ENCODE measurements around the gene CCDC88C. TPM values are rescaled to one million over a fixed set of nuclear protein-coding genes. Genes with fewer than 3 reads are reported as not detected.

Gene CCDC88C
- total RNA-seq, 1 experiment from 2014 or later, result 19.7 TPM

DNA sequence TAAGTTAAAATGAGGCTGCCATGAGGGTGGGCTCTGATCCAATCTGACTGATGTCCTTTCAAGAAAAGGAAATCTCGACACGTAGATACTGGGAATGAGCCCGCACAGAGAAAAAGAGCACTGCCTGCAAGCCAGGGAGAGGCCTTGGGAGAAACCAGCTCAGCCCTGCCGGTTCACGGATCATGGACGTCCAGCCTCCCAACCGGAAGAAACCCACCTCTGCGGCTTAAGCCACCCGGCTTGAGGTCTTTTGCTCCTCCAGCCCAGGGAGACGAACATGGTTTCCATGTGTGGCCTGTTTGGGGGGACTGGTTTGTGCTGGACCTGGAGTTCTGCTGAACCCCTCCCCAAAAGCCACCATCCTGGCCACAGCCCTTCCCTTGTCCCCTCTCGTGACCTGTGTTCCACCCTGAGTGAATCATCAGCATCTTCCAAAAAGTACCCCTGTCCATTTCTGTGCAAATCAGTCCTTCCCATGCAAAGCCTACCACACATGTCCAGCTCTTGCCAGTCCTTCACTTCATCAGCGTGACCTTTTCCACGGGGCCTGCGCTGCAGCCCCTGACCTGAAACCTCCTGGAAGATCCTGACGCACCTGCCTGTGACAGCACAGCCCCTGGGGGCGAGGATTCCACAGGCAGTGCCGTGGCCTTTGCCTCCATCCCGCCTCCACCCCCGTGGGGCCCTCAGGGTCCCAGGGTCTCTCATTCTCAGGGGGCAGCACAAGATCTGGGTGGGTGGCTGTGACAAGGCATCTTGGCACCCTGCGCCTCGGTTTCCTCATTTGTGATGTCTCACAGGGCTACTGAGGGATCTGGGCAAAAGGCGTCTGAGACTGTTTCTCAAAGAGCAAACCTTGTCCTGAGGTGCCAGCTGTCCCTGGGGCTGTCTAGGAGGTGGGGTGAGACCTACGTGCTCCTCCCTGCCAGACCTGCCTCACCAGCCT, 121.5 kb downstream of the CCDC88C start:
- no peaks in the 10 kb centered on the region for H3K9me3 ChIP-seq (ENCODE audit: low read length)
- no peak overlapping the region for H3K4me3 ChIP-seq (ENCODE audit: low read length)
- no TSS peak for BruUV-seq (replicated peaks)
- CTCF ChIA-PET, result no interaction called here
- no peaks in the 10 kb centered on the region for H3K27me3 ChIP-seq (ENCODE audit: low read length)
- H3K4me1 ChIP-seq (ENCODE audit: insufficient read depth, low read length), result peaks cover 23% of the 10 kb centered on the region
- no peak overlapping the region for H2AFZ ChIP-seq (ENCODE audit: low read length)
- no peaks in the 10 kb centered on the region for H3K79me2 ChIP-seq (ENCODE audit: low read length)
- no peak for ATAC-seq
- POLR2A ChIA-PET (ENCODE audit: unreplicated experiment), result no interaction called here
- no peak overlapping the region for H3K9ac ChIP-seq (ENCODE audit: low read length)
- intact Hi-C loops (cut with micrococcal nuclease), result no loop called here
- TF ChIP-seq EZH2 (IDR thresholded peaks at IDR 0.05; ENCODE audit: low read length, unreplicated experiment), result no peak
- TF ChIP-seq, protein P1, sequence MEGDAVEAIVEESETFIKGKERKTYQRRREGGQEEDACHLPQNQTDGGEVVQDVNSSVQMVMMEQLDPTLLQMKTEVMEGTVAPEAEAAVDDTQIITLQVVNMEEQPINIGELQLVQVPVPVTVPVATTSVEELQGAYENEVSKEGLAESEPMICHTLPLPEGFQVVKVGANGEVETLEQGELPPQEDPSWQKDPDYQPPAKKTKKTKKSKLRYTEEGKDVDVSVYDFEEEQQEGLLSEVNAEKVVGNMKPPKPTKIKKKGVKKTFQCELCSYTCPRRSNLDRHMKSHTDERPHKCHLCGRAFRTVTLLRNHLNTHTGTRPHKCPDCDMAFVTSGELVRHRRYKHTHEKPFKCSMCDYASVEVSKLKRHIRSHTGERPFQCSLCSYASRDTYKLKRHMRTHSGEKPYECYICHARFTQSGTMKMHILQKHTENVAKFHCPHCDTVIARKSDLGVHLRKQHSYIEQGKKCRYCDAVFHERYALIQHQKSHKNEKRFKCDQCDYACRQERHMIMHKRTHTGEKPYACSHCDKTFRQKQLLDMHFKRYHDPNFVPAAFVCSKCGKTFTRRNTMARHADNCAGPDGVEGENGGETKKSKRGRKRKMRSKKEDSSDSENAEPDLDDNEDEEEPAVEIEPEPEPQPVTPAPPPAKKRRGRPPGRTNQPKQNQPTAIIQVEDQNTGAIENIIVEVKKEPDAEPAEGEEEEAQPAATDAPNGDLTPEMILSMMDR (conservative IDR thresholded peaks at IDR 0.05; ENCODE audit: low read depth, low read length), result no peak
- TF ChIP-seq EZH2phosphoT487 (IDR thresholded peaks at IDR 0.05; ENCODE audit: borderline replicate concordance, low read length), result no peak
- H3K4me2 ChIP-seq (ENCODE audit: low read length), result no peak overlapping the region
- H3F3A ChIP-seq (ENCODE audit: low read length, unreplicated experiment), result no peaks in the 10 kb centered on the region
- H4K20me1 ChIP-seq (ENCODE audit: low read length), result no peaks in the 10 kb centered on the region
- no peaks in the 10 kb centered on the region for H3K9me2 ChIP-seq (replicated peaks; ENCODE audit: low read length)
- H3K36me3 ChIP-seq (ENCODE audit: low read depth, low read length), result peaks cover 7% of the 10 kb centered on the region; the same call in 1 of the 2 replicates
- no peak overlapping the region for H3K27ac ChIP-seq (ENCODE audit: low read length)
- DNase-seq, result no peak

DNA sequence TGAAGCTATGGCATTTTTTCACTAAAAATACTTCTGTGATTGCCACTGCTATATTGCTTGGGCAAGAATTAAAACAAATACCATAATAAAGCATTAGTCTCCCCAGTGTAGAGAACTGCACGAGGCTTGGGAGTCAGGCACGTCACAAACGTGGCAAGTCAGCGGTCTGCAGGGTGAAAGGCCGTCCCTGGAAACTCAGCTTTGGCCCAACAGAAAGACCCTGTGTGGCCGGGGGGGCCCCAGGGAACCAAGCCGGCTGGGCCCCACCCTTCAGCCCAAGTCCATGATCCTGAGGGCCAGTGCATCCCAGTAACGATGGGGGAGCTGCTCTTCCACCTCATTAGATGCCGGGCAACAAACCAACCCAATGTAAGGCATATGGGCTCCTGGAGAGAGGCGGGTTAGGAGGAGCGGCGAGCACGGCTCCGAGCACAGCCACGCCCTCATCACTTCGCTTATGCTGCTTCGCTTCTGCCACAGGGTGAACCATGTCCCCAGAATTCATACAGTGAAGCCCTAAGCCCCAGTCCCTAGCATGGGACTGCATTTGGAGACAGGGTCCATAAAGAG, 122.3 kb downstream of the CCDC88C start:
- H2AFZ ChIP-seq (ENCODE audit: low read length), result no peak overlapping the region
- no peaks in the 10 kb centered on the region for H3K9me2 ChIP-seq (replicated peaks; ENCODE audit: low read length)
- H3K4me2 ChIP-seq (ENCODE audit: low read length), result no peak overlapping the region
- ChIA-PET CTCF (no interaction called here), POLR2A (ENCODE audit: unreplicated experiment) (no interaction called here)
- BruUV-seq (replicated peaks), result no TSS peak
- H3F3A ChIP-seq (ENCODE audit: low read length, unreplicated experiment), result no peaks in the 10 kb centered on the region
- H3K79me2 ChIP-seq (ENCODE audit: low read length), result no peaks in the 10 kb centered on the region
- H3K27me3 ChIP-seq (ENCODE audit: low read length), result no peaks in the 10 kb centered on the region
- ATAC-seq, result no peak
- no peaks in the 10 kb centered on the region for H3K9me3 ChIP-seq (ENCODE audit: low read length)
- H4K20me1 ChIP-seq (ENCODE audit: low read length), result no peaks in the 10 kb centered on the region
- H3K4me3 ChIP-seq (ENCODE audit: low read length), result no peak overlapping the region
- H3K36me3 ChIP-seq (ENCODE audit: low read depth, low read length), result peaks cover 7% of the 10 kb centered on the region; the same call in 1 of the 2 replicates
- intact Hi-C loops (cut with micrococcal nuclease), result no loop called here
- no peak overlapping the region for H3K9ac ChIP-seq (ENCODE audit: low read length)
- no peak for DNase-seq
- peaks cover 15% of the 10 kb centered on the region for H3K4me1 ChIP-seq (ENCODE audit: insufficient read depth, low read length)
- TF ChIP-seq, protein P1 (conservative IDR thresholded peaks at IDR 0.05; ENCODE audit: low read depth, low read length), result no peak
- TF ChIP-seq EZH2 (IDR thresholded peaks at IDR 0.05; ENCODE audit: low read length, unreplicated experiment), result no peak
- TF ChIP-seq EZH2phosphoT487 (IDR thresholded peaks at IDR 0.05; ENCODE audit: borderline replicate concordance, low read length), result no peak
- no peak overlapping the region for H3K27ac ChIP-seq (ENCODE audit: low read length)

DNA sequence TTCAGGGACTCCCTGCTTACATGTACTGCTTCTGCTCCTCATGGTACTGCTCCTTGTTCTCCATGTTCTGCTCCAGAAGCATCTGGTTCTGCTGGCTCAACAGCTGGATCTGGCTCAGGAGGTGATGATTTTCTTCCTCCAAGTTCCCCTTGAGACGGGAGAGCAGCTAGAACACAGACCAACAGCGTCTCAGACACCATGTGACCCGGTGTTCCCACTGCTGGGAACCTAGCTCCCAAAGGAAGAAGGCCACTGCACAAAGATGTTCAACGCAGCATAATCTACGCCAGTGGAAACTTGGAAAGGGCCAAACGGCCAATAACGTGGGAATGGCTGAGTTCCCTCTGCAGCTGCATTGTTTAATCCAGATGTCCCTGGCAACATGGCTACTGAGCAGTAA, 123.5 kb downstream of the CCDC88C start:
- ChIA-PET POLR2A (ENCODE audit: unreplicated experiment) (no interaction called here), CTCF (no interaction called here)
- Histone ChIP-seq H3K36me3 (ENCODE audit: low read depth, low read length) (peaks cover 7% of the 10 kb centered on the region; the same call in 1 of the 2 replicates), H3K9ac (ENCODE audit: low read length) (no peak overlapping the region), H4K20me1 (ENCODE audit: low read length) (no peaks in the 10 kb centered on the region), H3K4me2 (ENCODE audit: low read length) (no peak overlapping the region), H3K9me3 (ENCODE audit: low read length) (no peaks in the 10 kb centered on the region), H3K27ac (ENCODE audit: low read length) (no peak overlapping the region), H3K79me2 (ENCODE audit: low read length) (no peaks in the 10 kb centered on the region), H3K4me1 (ENCODE audit: insufficient read depth, low read length) (peaks cover 3% of the 10 kb centered on the region), H2AFZ (ENCODE audit: low read length) (no peak overlapping the region), H3K9me2 (replicated peaks; ENCODE audit: low read length) (no peaks in the 10 kb centered on the region), H3K27me3 (ENCODE audit: low read length) (no peaks in the 10 kb centered on the region), H3F3A (ENCODE audit: low read length, unreplicated experiment) (no peaks in the 10 kb centered on the region), H3K4me3 (ENCODE audit: low read length) (no peak overlapping the region)
- no peak for ATAC-seq
- BruUV-seq (replicated peaks), result no TSS peak
- intact Hi-C loops (cut with micrococcal nuclease), result no loop called here
- TF ChIP-seq, protein P1 (conservative IDR thresholded peaks at IDR 0.05; ENCODE audit: low read depth, low read length), result no peak
- TF ChIP-seq EZH2 (IDR thresholded peaks at IDR 0.05; ENCODE audit: low read length, unreplicated experiment) (no peak), EZH2phosphoT487 (IDR thresholded peaks at IDR 0.05; ENCODE audit: borderline replicate concordance, low read length) (no peak)
- no peak for DNase-seq

All from PC-3 (cell line).